Tibial artery (tissue), 4 donors: ENCODE measurements around the gene KCNA3.

Experiments used
- DNase-seq, 2 donors: peaks; one replicate each; pipeline ENCODE4 v3.0.0-alpha.2; 2019
- H3K27ac ChIP-seq, 2 donors: fragments of 200-600 bp; sonication (generic) in 1 of 2; 1 replicate in 1 of 2; 2 replicates in 1 of 2; pipeline ENCODE4 v1.5.1; 2018 to 2019; ENCODE audit warnings: mild to moderate bottlenecking in 1 of 2
- H3K27me3 ChIP-seq, 2 donors: fragments of 200-600 bp; sonication (generic) in 1 of 2; one replicate each; pipeline versions ENCODE4 v1.5.1 to v1.6.0; 2016 to 2019
- H3K36me3 ChIP-seq, 3 donors: fragments of 200-600 bp; sonication (generic) in 2 of 3; one replicate each; pipeline ENCODE4 v1.5.1; 2016 to 2019; ENCODE audit warnings: mild to moderate bottlenecking in 2 of 3
- H3K4me1 ChIP-seq, 4 donors: fragments of 200-600 bp; sonication (generic) in 2 of 4; 1 replicate in 3 of 4; 2 replicates in 1 of 4; pipeline ENCODE4 v1.5.1; 2016 to 2019
- H3K4me3 ChIP-seq, 2 donors: fragments of 200-600 bp; sonication (generic) in 1 of 2; 1 replicate in 1 of 2; 2 replicates in 1 of 2; pipeline ENCODE4 v1.5.1; 2018 to 2019; ENCODE audit warnings: mild to moderate bottlenecking in 2 of 2
- H3K9me3 ChIP-seq, 3 donors: fragments of 200-600 bp; sonication (generic) in 1 of 3; one replicate each; pipeline ENCODE4 v1.5.1; 2016 to 2019
- intact Hi-C: fragments of 100-400 bp; cut with DNase I; formaldehyde crosslinking; loops from one replicate; pipeline ENCODE4 v1.15.0; 2023; ENCODE audit warnings: low total_unique reads
- TF ChIP-seq, protein P1 (sequence below), 2 experiments: fragments of 200-600 bp in 1 of 2; fragments of 450-650 bp in 1 of 2; IDR thresholded peaks; one replicate each; pipeline ENCODE4 v1.5.1; 2017 to 2019; ENCODE audit warnings: antibody characterized with exemption in 2 of 2, mild to moderate bottlenecking in 1 of 2, moderate library complexity in 1 of 2

The KCNA3 gene

GRCh38 chr1:110702260-110702659 lies 27.5 kb upstream of the KCNA3 start:
- Histone ChIP-seq H3K9me3 (no peaks in the 10 kb centered on the region), H3K4me3 (no peak overlapping the region), H3K36me3 (no peaks in the 10 kb centered on the region), H3K4me1 (no peaks in the 10 kb centered on the region), H3K27me3 (no peaks in the 10 kb centered on the region), H3K27ac (no peak overlapping the region)
- TF ChIP-seq, protein P1, sequence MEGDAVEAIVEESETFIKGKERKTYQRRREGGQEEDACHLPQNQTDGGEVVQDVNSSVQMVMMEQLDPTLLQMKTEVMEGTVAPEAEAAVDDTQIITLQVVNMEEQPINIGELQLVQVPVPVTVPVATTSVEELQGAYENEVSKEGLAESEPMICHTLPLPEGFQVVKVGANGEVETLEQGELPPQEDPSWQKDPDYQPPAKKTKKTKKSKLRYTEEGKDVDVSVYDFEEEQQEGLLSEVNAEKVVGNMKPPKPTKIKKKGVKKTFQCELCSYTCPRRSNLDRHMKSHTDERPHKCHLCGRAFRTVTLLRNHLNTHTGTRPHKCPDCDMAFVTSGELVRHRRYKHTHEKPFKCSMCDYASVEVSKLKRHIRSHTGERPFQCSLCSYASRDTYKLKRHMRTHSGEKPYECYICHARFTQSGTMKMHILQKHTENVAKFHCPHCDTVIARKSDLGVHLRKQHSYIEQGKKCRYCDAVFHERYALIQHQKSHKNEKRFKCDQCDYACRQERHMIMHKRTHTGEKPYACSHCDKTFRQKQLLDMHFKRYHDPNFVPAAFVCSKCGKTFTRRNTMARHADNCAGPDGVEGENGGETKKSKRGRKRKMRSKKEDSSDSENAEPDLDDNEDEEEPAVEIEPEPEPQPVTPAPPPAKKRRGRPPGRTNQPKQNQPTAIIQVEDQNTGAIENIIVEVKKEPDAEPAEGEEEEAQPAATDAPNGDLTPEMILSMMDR (IDR thresholded peaks at IDR 0.05), result no peak
- intact Hi-C loops, result no loop called here
- DNase-seq, result no peak

GRCh38 chr1:110700767-110701166 lies 26.0 kb upstream of the KCNA3 start:
- Histone ChIP-seq H3K27me3 (no peaks in the 10 kb centered on the region), H3K4me3 (no peak overlapping the region), H3K36me3 (no peaks in the 10 kb centered on the region), H3K27ac (no peak overlapping the region), H3K9me3 (no peaks in the 10 kb centered on the region), H3K4me1 (no peaks in the 10 kb centered on the region)
- DNase-seq, result no peak
- TF ChIP-seq, protein P1 (IDR thresholded peaks at IDR 0.05), result no peak
- intact Hi-C loops, result no loop called here

DNA sequence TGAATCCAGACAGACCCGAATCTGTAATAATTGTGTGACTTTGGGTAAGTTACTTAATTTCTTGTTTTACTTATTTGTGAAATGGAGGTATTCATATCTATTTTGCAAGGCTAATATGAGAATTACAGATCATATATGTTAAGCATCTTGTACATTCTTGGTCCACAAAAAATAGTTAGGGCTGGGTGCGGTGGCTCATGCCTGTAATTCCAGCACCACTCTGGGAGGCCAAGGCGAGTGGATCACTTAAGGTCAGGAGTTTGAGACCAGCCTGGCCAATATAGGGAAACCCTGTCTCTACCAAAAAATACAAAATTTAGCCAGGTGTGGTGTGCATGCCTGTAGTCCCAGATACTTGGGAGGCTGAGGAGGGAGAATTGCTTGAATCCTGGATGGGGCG lies 22.9 kb upstream of the KCNA3 start:
- no peak for DNase-seq
- Histone ChIP-seq H3K4me3 (no peak overlapping the region), H3K9me3 (no peaks in the 10 kb centered on the region), H3K27ac (no peak overlapping the region), H3K36me3 (no peaks in the 10 kb centered on the region), H3K27me3 (no peaks in the 10 kb centered on the region), H3K4me1 (no peaks in the 10 kb centered on the region)
- intact Hi-C loops, result no loop called here
- TF ChIP-seq, protein P1 (IDR thresholded peaks at IDR 0.05), result no peak

GRCh38 chr1:110696818-110697217 lies 22.1 kb upstream of the KCNA3 start:
- Histone ChIP-seq H3K36me3 (no peaks in the 10 kb centered on the region), H3K27me3 (no peaks in the 10 kb centered on the region), H3K4me1 (no peaks in the 10 kb centered on the region), H3K4me3 (no peak overlapping the region), H3K27ac (no peak overlapping the region), H3K9me3 (no peaks in the 10 kb centered on the region)
- TF ChIP-seq, protein P1 (IDR thresholded peaks at IDR 0.05), result no peak
- intact Hi-C loops, result no loop called here
- no peak for DNase-seq

DNA sequence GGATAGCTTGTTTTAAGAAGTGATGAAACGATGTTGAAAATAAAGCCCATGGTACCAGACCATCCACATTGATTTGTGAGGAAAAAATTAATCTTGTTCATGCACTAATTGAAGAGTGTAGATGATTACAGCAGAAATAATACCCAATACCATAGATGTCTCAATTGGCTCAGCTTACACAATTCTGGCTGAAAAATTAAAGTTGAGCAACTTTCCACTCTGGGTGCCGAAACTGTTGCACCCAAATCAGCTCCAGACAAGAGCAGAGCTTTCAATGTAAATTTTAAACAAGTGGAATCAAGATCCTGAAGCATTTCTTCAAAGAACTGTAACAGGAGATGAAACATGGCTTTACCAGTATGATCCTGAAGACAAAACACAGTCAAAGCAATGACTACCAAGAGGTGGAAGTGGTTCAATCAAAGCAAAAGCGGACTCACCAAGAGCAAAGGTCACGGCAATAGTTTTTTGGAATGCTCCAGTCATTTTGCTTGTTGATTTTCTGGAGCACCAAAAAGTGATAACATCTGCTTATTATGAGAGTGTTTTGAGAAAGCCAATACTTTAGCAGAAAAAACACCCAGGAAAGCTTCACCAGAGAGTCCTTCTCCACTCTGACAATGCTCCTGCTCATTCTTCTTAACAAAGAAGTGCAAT lies 16.1 kb upstream of the KCNA3 start:
- H3K27me3 ChIP-seq, result peaks cover 0 to 6% of the 10 kb centered on the region in 2 donors
- TF ChIP-seq, protein P1 (IDR thresholded peaks at IDR 0.05), result no peak
- H3K4me1 ChIP-seq, result no peaks in the 10 kb centered on the region
- intact Hi-C loops, result no loop called here
- no peaks in the 10 kb centered on the region for H3K9me3 ChIP-seq
- H3K36me3 ChIP-seq, result no peaks in the 10 kb centered on the region
- no peak overlapping the region for H3K4me3 ChIP-seq
- H3K27ac ChIP-seq, result no peak overlapping the region
- no peak for DNase-seq

DNA sequence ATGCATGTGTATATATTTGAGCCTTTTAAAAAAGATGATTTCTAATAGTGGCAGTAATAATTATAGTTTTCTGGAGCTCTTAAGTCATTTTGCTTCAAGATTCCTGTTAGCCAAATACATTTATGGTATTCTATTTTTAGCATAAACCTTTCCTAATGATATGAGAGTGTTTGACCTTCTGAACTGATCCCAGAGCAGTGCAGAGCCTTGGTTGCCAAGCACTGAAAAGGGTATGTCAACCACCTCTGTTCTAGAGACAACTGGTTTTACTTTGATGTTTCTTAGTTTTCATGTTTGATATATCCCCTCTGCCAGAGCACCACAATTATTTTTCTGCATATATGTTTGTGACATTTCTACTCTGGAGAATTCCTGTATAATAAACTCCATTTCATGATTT lies 15.1 kb upstream of the KCNA3 start:
- Histone ChIP-seq H3K27ac (no peak overlapping the region), H3K4me1 (no peaks in the 10 kb centered on the region), H3K9me3 (no peaks in the 10 kb centered on the region), H3K4me3 (no peak overlapping the region), H3K36me3 (no peaks in the 10 kb centered on the region), H3K27me3 (peaks cover 0 to 9% of the 10 kb centered on the region in 2 donors)
- TF ChIP-seq, protein P1 (IDR thresholded peaks at IDR 0.05), result no peak
- no peak for DNase-seq
- intact Hi-C loops, result no loop called here
